OCI-LY1 (cell line): ENCODE data around the gene RNU6-7.

Source experiments
- CTCF ChIP-seq: fragments of 200-600 bp; sonication (generic), shearing (Covaris generic); IDR thresholded peaks from 2 replicates; pipeline ENCODE4 v1.5.1; 2017; ENCODE audit warnings: mild to moderate bottlenecking, antibody characterized with exemption, low read length, moderate library complexity, mixed read lengths
- EZH2 ChIP-seq: fragments of 200-600 bp; sonication (generic), shearing (Covaris generic); IDR thresholded peaks from 2 replicates; pipeline ENCODE4 v1.8.0; 2017; ENCODE audit warnings: borderline replicate concordance, mixed run types, mild to moderate bottlenecking, antibody characterized with exemption, low read length, moderate library complexity, mixed read lengths

DNA sequence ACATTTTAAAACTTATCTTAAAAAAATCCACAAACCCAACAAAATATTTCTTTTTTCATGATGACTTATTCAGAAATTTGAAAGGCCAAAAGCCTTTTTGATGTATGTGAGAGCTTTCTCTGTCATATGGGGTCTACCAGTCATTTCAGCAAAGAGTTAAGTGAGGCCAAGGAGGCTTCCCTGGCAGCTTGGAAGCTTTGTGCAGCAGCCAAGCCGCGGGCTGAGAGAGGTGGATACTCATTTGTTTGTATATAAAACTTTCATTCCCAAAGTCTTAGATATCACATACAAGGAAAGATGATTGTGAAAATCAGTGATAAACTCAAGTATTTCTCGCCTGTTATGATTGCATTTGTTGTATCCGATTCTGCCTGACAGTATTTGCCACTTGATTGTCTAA, 49.7 kb downstream of the RNU6-7 start:
- no peak for TF ChIP-seq CTCF
- TF ChIP-seq EZH2 = no peak
